Esophagus muscularis mucosa (tissue), 4 donors: Measurements from ENCODE around the gene TMEM176B. TPM values are rescaled to one million over a fixed set of nuclear protein-coding genes. Genes with fewer than 3 reads are reported as not detected.

Source experiments
- DNase-seq: peaks from one replicate; pipeline ENCODE4 v3.0.0-alpha.2; 2017; ENCODE audit errors: extremely low spot score
- H3K27ac ChIP-seq, 4 donors: fragments of 200-600 bp; sonication (generic); replicated peaks in 1 of 4; 1 replicate in 3 of 4; 2 replicates in 1 of 4; pipeline ENCODE4 v1.5.1; 2016 to 2019; ENCODE audit warnings: mild to moderate bottlenecking in 1 of 4
- H3K27me3 ChIP-seq, 4 donors: fragments of 200-600 bp; sonication (generic); one replicate each; pipeline versions ENCODE4 v1.5.1 to v1.6.0; 2016 to 2019
- H3K36me3 ChIP-seq, 4 donors: fragments of 200-600 bp; sonication (generic); one replicate each; pipeline ENCODE4 v1.5.1; 2016 to 2019
- H3K4me1 ChIP-seq, 4 donors: fragments of 200-600 bp; sonication (generic); one replicate each; pipeline ENCODE4 v1.5.1; 2016 to 2019
- H3K4me3 ChIP-seq, 4 donors: fragments of 200-600 bp; sonication (generic); 1 replicate in 2 of 4; 2 replicates in 2 of 4; pipeline ENCODE4 v1.5.1; 2016 to 2019; ENCODE audit warnings: mild to moderate bottlenecking in 4 of 4, moderate library complexity in 1 of 4
- H3K9me3 ChIP-seq, 4 donors: fragments of 200-600 bp; sonication (generic); 1 replicate in 3 of 4; 2 replicates in 1 of 4; pipeline ENCODE4 v1.5.1; 2016 to 2019
- EP300 ChIP-seq: sonication (generic); formaldehyde crosslinking; IDR thresholded peaks from one replicate; pipeline ENCODE4 v1.6.1; 2017; ENCODE audit warnings: antibody characterized with exemption
- POLR2A ChIP-seq: fragments of 450-650 bp; IDR thresholded peaks from one replicate; pipeline ENCODE4 v1.6.1; 2017; ENCODE audit warnings: antibody characterized with exemption, moderate library complexity, mild to moderate bottlenecking, low read depth
- POLR2AphosphoS5 ChIP-seq, 2 donors: sonication (generic); formaldehyde crosslinking; IDR thresholded peaks; one replicate each; pipeline ENCODE4 v1.6.1; 2017; ENCODE audit warnings: antibody characterized with exemption in 2 of 2
- WGBS: methylation state at CpG from one replicate; pipeline ENCODE4 v1.1.5; 2018; 5-methylcytosine and 5-hydroxymethylcytosine counted together
- intact Hi-C: fragments of 100-400 bp; cut with DNase I; formaldehyde crosslinking; loops from one replicate; pipeline ENCODE4 v1.15.1; 2023
- total RNA-seq, 4 donors: library from RNA; depleted of rRNA; stranded (reverse); fragments of >200 nt; gene quantifications; one replicate each; pipeline versions ENCODE4 v1.1.0 to v1.2.1, GENCODE V29; 2016
- TF ChIP-seq, protein P1 (sequence below), 3 experiments: fragments of 200-600 bp in 2 of 3; fragments of 450-650 bp in 1 of 3; sonication (generic) in 2 of 3; IDR thresholded peaks; one replicate each; pipeline ENCODE4 v1.5.1; 2017 to 2019; ENCODE audit warnings: antibody characterized with exemption in 3 of 3, mild to moderate bottlenecking in 2 of 3, moderate library complexity in 1 of 3

Gene TMEM176B
- total RNA-seq, 4 donors from 2014 or later = 19.5 to 58.2 (median 54.1) TPM

DNA sequence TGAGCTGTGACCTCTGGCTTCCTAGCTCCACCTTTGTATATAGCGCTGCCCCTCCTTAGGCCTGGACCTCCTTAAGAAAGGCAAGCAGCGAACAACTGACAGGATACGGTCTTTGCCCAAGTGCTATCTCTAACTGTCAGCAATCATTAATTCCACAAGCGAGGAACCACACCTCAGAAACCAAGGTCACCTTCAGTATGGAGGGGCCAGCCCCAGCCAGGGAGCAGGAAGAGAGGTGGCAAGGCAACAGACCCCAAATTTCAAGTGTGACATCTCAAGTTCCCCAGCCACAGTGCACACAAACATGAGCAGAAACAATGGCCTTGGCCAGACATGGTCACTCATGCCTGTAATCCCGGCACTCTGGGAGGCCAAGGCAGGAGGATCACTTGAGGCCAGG, 47.4 kb upstream of the TMEM176B start:
- no peaks in the 10 kb centered on the region for H3K9me3 ChIP-seq
- no peak for DNase-seq
- no peaks in the 10 kb centered on the region for H3K36me3 ChIP-seq
- peaks cover 4 to 16% (median 12%) of the 10 kb centered on the region in 4 donors for H3K4me1 ChIP-seq
- no peak overlapping the region for H3K27ac ChIP-seq
- TF ChIP-seq POLR2AphosphoS5 (IDR thresholded peaks at IDR 0.05) = no peak
- TF ChIP-seq EP300 = no peak
- TF ChIP-seq, protein P1, sequence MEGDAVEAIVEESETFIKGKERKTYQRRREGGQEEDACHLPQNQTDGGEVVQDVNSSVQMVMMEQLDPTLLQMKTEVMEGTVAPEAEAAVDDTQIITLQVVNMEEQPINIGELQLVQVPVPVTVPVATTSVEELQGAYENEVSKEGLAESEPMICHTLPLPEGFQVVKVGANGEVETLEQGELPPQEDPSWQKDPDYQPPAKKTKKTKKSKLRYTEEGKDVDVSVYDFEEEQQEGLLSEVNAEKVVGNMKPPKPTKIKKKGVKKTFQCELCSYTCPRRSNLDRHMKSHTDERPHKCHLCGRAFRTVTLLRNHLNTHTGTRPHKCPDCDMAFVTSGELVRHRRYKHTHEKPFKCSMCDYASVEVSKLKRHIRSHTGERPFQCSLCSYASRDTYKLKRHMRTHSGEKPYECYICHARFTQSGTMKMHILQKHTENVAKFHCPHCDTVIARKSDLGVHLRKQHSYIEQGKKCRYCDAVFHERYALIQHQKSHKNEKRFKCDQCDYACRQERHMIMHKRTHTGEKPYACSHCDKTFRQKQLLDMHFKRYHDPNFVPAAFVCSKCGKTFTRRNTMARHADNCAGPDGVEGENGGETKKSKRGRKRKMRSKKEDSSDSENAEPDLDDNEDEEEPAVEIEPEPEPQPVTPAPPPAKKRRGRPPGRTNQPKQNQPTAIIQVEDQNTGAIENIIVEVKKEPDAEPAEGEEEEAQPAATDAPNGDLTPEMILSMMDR (IDR thresholded peaks at IDR 0.05) = no peak
- TF ChIP-seq POLR2A = no peak
- intact Hi-C loops = no loop called here
- H3K27me3 ChIP-seq = peaks cover 0 to 14% (median 2%) of the 10 kb centered on the region in 4 donors
- no peak overlapping the region for H3K4me3 ChIP-seq
- WGBS = 92% methylated on average over 5 of the region's 5 CpGs

DNA sequence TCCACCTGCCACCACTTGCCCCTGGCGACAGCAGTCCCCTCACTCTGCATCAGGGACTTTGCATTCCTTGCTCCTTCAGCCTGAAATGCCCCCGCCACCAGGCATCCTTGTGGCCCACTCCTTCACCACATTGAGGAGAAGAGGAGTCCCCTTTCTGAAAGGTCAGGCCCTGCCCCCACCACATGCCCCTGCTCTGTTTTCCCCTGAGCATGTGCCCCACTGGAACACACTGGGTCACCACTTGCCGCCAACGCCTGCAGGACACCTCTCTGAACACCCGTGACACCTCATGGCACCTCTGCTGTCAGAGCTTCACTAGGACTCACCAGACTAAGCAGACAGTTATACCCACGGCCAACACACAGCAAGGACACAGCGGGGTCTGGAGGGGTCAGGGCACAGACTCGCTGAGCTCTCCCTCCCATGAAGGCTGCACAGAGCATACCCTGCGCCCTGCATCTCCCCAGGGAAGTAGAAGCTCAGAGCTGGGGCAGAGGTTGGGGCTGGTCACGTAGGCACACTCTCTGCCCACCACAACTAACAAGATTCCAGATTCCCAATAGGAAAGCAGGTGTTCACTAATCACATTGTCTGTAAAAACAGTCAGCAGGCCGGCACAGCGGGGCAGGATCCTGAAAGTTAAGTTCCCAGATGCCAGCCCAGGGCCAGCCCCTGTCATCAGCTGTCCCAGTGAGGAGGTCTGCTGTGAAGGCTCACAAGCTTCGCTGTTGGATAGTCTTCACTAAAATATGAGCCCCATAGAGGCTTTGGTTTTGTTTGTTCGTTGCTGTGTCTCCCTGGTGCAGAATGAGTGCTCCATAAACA, 46.3 kb upstream of the TMEM176B start:
- no peaks in the 10 kb centered on the region for H3K36me3 ChIP-seq
- TF ChIP-seq POLR2AphosphoS5 (IDR thresholded peaks at IDR 0.05) (no peak), EP300 (no peak), POLR2A (no peak)
- TF ChIP-seq, protein P1 (IDR thresholded peaks at IDR 0.05) = no peak
- WGBS = 84% methylated on average over 9 of the region's 14 CpGs
- DNase-seq = no peak
- no peaks in the 10 kb centered on the region for H3K9me3 ChIP-seq
- H3K27ac ChIP-seq = no peak overlapping the region
- peaks cover 4 to 16% (median 12%) of the 10 kb centered on the region in 4 donors for H3K4me1 ChIP-seq
- H3K27me3 ChIP-seq = peaks cover 0 to 4% (median 0%) of the 10 kb centered on the region in 4 donors
- no peak overlapping the region for H3K4me3 ChIP-seq
- intact Hi-C loops = no loop called here

DNA sequence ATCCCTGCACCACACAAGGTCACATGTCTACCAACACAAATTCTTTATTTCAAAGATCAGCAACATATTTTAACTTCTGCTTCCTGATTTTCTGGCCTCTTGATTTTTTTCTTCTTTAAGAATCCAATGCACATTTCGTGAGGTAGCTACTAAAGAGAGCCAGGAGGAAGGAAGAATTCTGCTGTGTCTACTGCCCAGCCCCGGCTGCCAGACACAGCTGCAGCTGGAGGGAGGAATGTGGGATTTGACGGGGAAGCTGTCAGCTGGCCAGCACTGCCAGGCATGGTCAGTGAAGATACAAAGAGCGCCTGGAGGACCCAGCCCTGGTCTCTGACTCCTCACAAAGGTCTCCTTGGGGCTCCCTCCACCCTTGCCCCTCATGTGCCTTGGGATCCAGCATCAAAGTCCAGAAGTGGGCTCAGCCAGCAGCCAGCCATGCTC, 45.3 kb upstream of the TMEM176B start:
- no peak for DNase-seq
- peaks cover 4 to 16% (median 12%) of the 10 kb centered on the region in 4 donors for H3K4me1 ChIP-seq
- H3K4me3 ChIP-seq = no peak overlapping the region
- H3K27ac ChIP-seq = no peak overlapping the region
- TF ChIP-seq POLR2A (no peak), EP300 (no peak), POLR2AphosphoS5 (IDR thresholded peaks at IDR 0.05) (no peak)
- TF ChIP-seq, protein P1 (IDR thresholded peaks at IDR 0.05) = no peak
- no peaks in the 10 kb centered on the region for H3K9me3 ChIP-seq
- 14% methylated on average over 4 of the region's 4 CpGs for WGBS
- no peaks in the 10 kb centered on the region for H3K27me3 ChIP-seq
- intact Hi-C loops = no loop called here
- H3K36me3 ChIP-seq = no peaks in the 10 kb centered on the region

DNA sequence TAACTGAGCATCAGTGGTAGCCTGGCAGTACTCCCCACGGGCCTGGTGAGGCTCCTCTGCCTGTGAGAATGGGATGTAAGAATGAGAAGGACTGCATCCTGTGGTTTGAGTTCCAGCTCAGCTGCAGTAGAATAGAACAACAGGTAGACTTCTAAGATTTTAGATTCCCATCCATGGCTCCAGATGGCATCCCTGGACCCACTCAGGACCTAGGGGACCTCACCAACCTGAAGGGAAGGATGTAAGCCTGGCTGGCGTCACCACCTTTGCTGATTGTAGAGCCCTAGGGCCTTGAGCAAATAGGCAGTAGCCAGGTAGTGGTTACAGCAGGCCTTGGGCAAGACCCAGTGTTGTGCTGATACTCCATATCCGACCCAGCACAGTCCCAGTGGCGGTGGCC, 42.6 kb upstream of the TMEM176B start:
- Histone ChIP-seq H3K36me3 (no peaks in the 10 kb centered on the region), H3K27ac (no peak overlapping the region), H3K9me3 (no peaks in the 10 kb centered on the region), H3K27me3 (no peaks in the 10 kb centered on the region), H3K4me3 (no peak overlapping the region), H3K4me1 (peaks cover 4 to 16% (median 12%) of the 10 kb centered on the region in 4 donors)
- intact Hi-C loops = no loop called here
- no peak for TF ChIP-seq POLR2A
- no peak for TF ChIP-seq EP300
- TF ChIP-seq POLR2AphosphoS5 (IDR thresholded peaks at IDR 0.05) = no peak
- TF ChIP-seq, protein P1 (IDR thresholded peaks at IDR 0.05) = no peak
- no peak for DNase-seq
- WGBS = 77% methylated on average over 4 of the region's 4 CpGs
